C4-2B (cell line): ENCODE data around the gene MAX.
"Not testable (repeated sequence)": the region's sequence is repeated elsewhere in the genome, so short reads cannot be mapped to it uniquely, and the experiment has no call there.

ENCODE experiments used
- ZFX ChIP-seq: fragments of 450-650 bp; IDR thresholded peaks from 2 replicates; pipeline ENCODE4 v1.6.1; 2017
- TF ChIP-seq, protein P1 (sequence below): fragments of 450-650 bp; conservative IDR thresholded peaks from 2 replicates; pipeline ENCODE4 v1.5.1; 2017; ENCODE audit warnings: mild to moderate bottlenecking

- TF ChIP-seq, protein P1, sequence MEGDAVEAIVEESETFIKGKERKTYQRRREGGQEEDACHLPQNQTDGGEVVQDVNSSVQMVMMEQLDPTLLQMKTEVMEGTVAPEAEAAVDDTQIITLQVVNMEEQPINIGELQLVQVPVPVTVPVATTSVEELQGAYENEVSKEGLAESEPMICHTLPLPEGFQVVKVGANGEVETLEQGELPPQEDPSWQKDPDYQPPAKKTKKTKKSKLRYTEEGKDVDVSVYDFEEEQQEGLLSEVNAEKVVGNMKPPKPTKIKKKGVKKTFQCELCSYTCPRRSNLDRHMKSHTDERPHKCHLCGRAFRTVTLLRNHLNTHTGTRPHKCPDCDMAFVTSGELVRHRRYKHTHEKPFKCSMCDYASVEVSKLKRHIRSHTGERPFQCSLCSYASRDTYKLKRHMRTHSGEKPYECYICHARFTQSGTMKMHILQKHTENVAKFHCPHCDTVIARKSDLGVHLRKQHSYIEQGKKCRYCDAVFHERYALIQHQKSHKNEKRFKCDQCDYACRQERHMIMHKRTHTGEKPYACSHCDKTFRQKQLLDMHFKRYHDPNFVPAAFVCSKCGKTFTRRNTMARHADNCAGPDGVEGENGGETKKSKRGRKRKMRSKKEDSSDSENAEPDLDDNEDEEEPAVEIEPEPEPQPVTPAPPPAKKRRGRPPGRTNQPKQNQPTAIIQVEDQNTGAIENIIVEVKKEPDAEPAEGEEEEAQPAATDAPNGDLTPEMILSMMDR = not testable (repeated sequence)
- TF ChIP-seq ZFX = not testable (repeated sequence)
Observed at GRCh38 chr14:65086686-65087085, 15.6 kb downstream of the MAX start.
